MCF 10A (cell line): ENCODE results near the gene GSDMA. TPM values are rescaled to one million over a fixed set of nuclear protein-coding genes. Genes with fewer than 3 reads are reported as not detected.

Experiments used
- BruUV-seq: library from RNA; stranded (reverse); fragments of 400-500 nt; replicated peaks from 2 replicates; lab custom pipeline; 2021; lab: Mats Ljungman, UMichigan
- CTCF ChIA-PET: fragments of 300-600 bp; sonication (Branson Sonifier 250); formaldehyde crosslinking; extraction: SDS; loops from one replicate; lab custom pipeline; 2021; ENCODE audit warnings: antibody characterized with exemption, inconsistent platforms; lab: Yijun Ruan, JAX
- POLR2A ChIA-PET: fragments of 300-600, 350-650 bp; sonication (Branson Sonifier 250); formaldehyde crosslinking; extraction: SDS; loops from one replicate; lab custom pipeline; 2020; ENCODE audit warnings: antibody characterized with exemption, inconsistent platforms; lab: Yijun Ruan, JAX
- DNase-seq: peaks from one replicate; pipeline ENCODE4 v3.0.0-alpha.2; 2018; ENCODE audit not compliant: unreplicated experiment
- H3K27ac Mint-ChIP-seq: one replicate; pipeline ENCODE4 v1.8.0; 2022; ENCODE audit warnings: mild to moderate bottlenecking, low read depth, mixed read lengths; ENCODE audit not compliant: unreplicated experiment
- H3K27me3 Mint-ChIP-seq: one replicate; pipeline ENCODE4 v1.8.0; 2022; ENCODE audit warnings: mixed read lengths; ENCODE audit not compliant: insufficient read depth, unreplicated experiment
- H3K36me3 Mint-ChIP-seq: one replicate; pipeline ENCODE4 v1.8.0; 2022; ENCODE audit warnings: mild to moderate bottlenecking, moderate library complexity, mixed read lengths; ENCODE audit not compliant: insufficient read depth, unreplicated experiment
- H3K4me1 Mint-ChIP-seq: one replicate; pipeline ENCODE4 v1.8.0; 2022; ENCODE audit warnings: mixed read lengths; ENCODE audit not compliant: insufficient read depth, unreplicated experiment
- H3K4me3 Mint-ChIP-seq: one replicate; pipeline ENCODE4 v1.8.0; 2022; ENCODE audit warnings: mild to moderate bottlenecking, moderate library complexity, mixed read lengths; ENCODE audit not compliant: unreplicated experiment
- H3K9me3 Mint-ChIP-seq: one replicate; pipeline ENCODE4 v1.8.0; 2022; ENCODE audit warnings: mixed read lengths; ENCODE audit not compliant: unreplicated experiment
- intact Hi-C: fragments of 100-400 bp; cut with micrococcal nuclease; formaldehyde crosslinking; loops from 2 replicates; pipeline ENCODE4 v1.14.1; 2022
- microRNA-seq: library from miRNA; unstranded; fragments of <30 nt; microRNA quantifications from one replicate; pipeline ENCODE4 v1.2.0, GENCODE V29; 2022
- total RNA-seq: library from RNA; stranded (reverse); gene quantifications from 2 replicates; pipeline ENCODE4 v1.2.3, GENCODE V29; 2022
- TF ChIP-seq, protein P1 (sequence below): fragments of 200-600 bp; IDR thresholded peaks from one replicate; pipeline ENCODE4 v1.8.0; 2022; ENCODE audit warnings: antibody characterized with exemption, mild to moderate bottlenecking; ENCODE audit not compliant: unreplicated experiment

The GSDMA gene
- total RNA-seq, 1 experiment from 2014 or later, result 0.77 TPM

DNA sequence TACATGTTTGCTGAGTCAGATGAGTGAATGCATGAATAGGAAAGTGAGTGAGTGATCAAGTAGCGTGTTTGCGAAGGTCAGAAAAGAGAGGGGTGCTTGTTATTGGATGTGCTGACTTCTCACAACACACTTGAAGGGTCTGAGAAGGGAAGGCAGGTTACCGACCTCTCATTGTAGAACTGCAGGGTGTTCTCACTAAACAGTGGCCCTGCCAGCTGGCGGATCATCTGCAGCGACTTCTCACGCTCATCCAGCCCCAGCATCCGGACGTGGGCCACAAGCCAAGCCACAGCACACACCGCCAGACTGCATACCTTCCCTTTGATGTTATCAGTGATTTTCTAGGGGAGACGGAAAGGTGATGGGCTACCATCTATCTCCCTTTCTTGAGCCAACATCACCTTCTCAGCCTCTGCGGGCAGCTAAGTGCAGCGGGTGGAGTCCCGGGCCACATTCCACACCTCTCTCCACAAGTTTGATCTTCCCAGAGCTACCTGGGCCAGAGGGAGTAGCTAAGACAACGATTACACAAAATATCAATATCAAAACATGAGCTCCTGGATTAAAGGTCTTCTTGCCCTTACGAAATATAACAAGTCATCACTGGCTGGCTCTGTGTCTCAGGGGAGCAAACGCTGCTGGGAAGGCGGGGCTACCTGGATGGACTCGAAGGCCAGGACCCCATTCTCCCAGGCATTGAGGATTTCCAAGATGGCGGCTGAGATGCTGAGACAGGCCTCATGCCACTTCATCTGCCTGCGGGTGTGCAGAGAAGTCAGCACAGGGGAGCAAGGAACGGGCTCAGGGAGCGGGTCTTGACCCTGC is 63.4 kb downstream of the GSDMA start:
- Mint-ChIP-seq H3K4me1 (peaks cover 55% of the 10 kb centered on the region), H3K27me3 (no peaks in the 10 kb centered on the region), H3K4me3 (peak overlapping the region; percentile 52), H3K36me3 (peaks cover 48% of the 10 kb centered on the region), H3K27ac (peak overlapping the region; percentile 87), H3K9me3 (no peaks in the 10 kb centered on the region)
- CTCF ChIA-PET, result interaction anchor here (0.6 to 9.3 kb wide), 29 partner anchors 12 to 464 kb away, joined by 3 to 237 read pairs (median 4); partner anchors contain the start of genes CSF3, MED24, PSMD3 and THRA
- BruUV-seq, result TSS peak; percentile 13
- intact Hi-C loops, result loop anchor here (1.0 to 5.0 kb wide), 3 partner anchors 46 to 154 kb away; partner anchors contain the start of gene PSMD3
- POLR2A ChIA-PET, result interaction anchor here (0.6 to 7.3 kb wide), 18 partner anchors 11 to 1276 kb away, joined by 3 to 164 read pairs (median 4); partner anchors contain the start of genes CASC3, CSF3, MED24 and NR1D1
- TF ChIP-seq, protein P1, sequence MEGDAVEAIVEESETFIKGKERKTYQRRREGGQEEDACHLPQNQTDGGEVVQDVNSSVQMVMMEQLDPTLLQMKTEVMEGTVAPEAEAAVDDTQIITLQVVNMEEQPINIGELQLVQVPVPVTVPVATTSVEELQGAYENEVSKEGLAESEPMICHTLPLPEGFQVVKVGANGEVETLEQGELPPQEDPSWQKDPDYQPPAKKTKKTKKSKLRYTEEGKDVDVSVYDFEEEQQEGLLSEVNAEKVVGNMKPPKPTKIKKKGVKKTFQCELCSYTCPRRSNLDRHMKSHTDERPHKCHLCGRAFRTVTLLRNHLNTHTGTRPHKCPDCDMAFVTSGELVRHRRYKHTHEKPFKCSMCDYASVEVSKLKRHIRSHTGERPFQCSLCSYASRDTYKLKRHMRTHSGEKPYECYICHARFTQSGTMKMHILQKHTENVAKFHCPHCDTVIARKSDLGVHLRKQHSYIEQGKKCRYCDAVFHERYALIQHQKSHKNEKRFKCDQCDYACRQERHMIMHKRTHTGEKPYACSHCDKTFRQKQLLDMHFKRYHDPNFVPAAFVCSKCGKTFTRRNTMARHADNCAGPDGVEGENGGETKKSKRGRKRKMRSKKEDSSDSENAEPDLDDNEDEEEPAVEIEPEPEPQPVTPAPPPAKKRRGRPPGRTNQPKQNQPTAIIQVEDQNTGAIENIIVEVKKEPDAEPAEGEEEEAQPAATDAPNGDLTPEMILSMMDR, result no peak
- DNase-seq, result peak; percentile 86

DNA sequence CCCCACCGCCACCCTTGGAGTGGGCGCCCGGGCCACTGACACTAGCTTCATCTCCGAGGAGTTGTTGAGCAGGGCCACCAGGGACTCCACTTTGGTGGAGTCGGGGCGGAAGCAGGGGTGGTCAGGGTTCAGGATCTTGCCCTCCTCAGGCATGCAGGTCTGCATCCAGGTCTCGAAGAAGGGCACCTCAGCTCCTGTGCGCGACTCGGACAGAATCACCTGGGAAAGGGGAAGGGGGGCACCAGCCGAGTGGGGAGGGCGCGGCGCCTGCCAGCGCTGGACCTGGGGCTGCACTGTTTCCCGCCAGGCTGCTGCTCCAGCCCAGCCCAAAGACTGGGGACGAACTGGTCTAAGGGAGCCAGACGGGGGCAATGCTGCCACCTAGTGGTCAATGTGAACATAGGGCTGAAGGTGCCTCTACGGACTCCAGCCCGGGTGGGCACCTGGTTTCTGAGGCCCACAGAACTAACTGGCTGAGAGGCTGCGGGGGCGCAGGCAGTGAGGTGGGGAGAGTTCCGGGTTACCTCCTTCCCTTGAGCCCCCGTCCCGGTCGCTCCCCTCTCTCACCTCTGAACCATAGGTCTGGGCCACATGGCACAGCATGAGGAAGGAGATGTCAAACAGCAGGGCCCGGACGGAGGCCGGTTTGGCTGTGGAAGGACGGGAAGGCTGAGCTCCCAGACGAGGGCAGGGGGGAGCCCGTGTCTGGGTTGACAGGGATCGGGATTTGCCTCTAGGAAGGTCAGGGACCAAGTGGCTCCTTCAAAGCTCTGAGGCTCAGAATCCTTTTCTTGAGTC is 64.2 kb downstream of the GSDMA start:
- intact Hi-C loops, result loop anchor here (1.0 to 5.0 kb wide), 5 partner anchors 14 to 155 kb away; partner anchors contain the start of gene PSMD3
- H3K36me3 Mint-ChIP-seq, result peaks cover 54% of the 10 kb centered on the region
- peak overlapping the region; percentile 52 for H3K4me3 Mint-ChIP-seq
- no peaks in the 10 kb centered on the region for H3K27me3 Mint-ChIP-seq
- no TSS peak for BruUV-seq
- H3K27ac Mint-ChIP-seq, result peak overlapping the region; percentile 87
- DNase-seq, result peak; percentile 95
- peaks cover 47% of the 10 kb centered on the region for H3K4me1 Mint-ChIP-seq
- CTCF ChIA-PET, result interaction anchor here (0.5 to 9.3 kb wide), 32 partner anchors 12 to 463 kb away, joined by 3 to 237 read pairs (median 4); partner anchors contain the start of genes CSF3, MED24 and THRA
- POLR2A ChIA-PET, result interaction anchor here (0.7 to 7.3 kb wide), 16 partner anchors 12 to 564 kb away, joined by 3 to 164 read pairs (median 4); partner anchors contain the start of genes CSF3, MED24, NR1D1 and PSMD3
- TF ChIP-seq, protein P1, result peak; percentile 91
- no peaks in the 10 kb centered on the region for H3K9me3 Mint-ChIP-seq

Small RNA genes lying within 50 kb of the gene (microRNA-seq; reads per million reads assigned to microRNA genes)
- not detected for gene MIR6884

Other genes with a start within 250 kb of the GSDMA start
- gene MIEN1, start 232.5 kb upstream of the GSDMA start, total RNA-seq, result 42.1 and 51.3 TPM in 2 replicates
- gene GRB7, start 225.1 kb upstream of the GSDMA start, total RNA-seq, result 7.3 and 10.3 TPM in 2 replicates
- gene IKZF3, start 98.7 kb upstream of the GSDMA start, total RNA-seq, result not detected in 2 replicates
- gene ZPBP2, start 94.8 kb upstream of the GSDMA start, total RNA-seq, result not detected in 2 replicates
- 1.4 and 5.0 TPM in 2 replicates for gene GSDMB, start 44.4 kb upstream of the GSDMA start, total RNA-seq
- gene ORMDL3, start 35.4 kb upstream of the GSDMA start, total RNA-seq, result 14.7 and 17.0 TPM in 2 replicates
- gene LRRC3C, start 35.3 kb upstream of the GSDMA start, total RNA-seq, result not detected in 2 replicates
- gene PSMD3, start 17.8 kb downstream of the GSDMA start, total RNA-seq, result 74.2 and 95.3 TPM in 2 replicates
- 9.6 and 17.1 TPM in 2 replicates for gene CSF3, start 52.4 kb downstream of the GSDMA start, total RNA-seq
- 66.6 and 88.5 TPM in 2 replicates for gene MED24, start 91.4 kb downstream of the GSDMA start, total RNA-seq
- 5.5 and 6.4 TPM in 2 replicates for gene THRA, start 100.0 kb downstream of the GSDMA start, total RNA-seq
- 7.5 and 8.8 TPM in 2 replicates for gene NR1D1, start 137.6 kb downstream of the GSDMA start, total RNA-seq
- gene MSL1, start 159.0 kb downstream of the GSDMA start, total RNA-seq, result 59.8 and 62.2 TPM in 2 replicates
- gene CASC3, start 177.5 kb downstream of the GSDMA start, total RNA-seq, result 73.5 and 78.3 TPM in 2 replicates
- 4.9 and 5.6 TPM in 2 replicates for gene RAPGEFL1, start 214.5 kb downstream of the GSDMA start, total RNA-seq